Tibial nerve (tissue), 4 donors: ENCODE data around the gene BAZ1A. TPM values are rescaled to one million over a fixed set of nuclear protein-coding genes. Genes with fewer than 3 reads are reported as not detected.

Experiments used
- DNase-seq, 2 donors: peaks; one replicate each; pipeline ENCODE4 v3.0.0-alpha.2; 2019; ENCODE audit warnings: low spot score in 2 of 2
- H3K27ac ChIP-seq, 4 donors: fragments of 200-600 bp; sonication (generic) in 3 of 4; one replicate each; pipeline ENCODE4 v1.5.1; 2017 to 2019; ENCODE audit warnings: mild to moderate bottlenecking in 1 of 4
- H3K27me3 ChIP-seq, 2 donors: fragments of 200-600 bp; sonication (generic) in 1 of 2; one replicate each; pipeline versions ENCODE4 v1.5.1 to v1.6.0; 2017 to 2019
- H3K36me3 ChIP-seq, 3 donors: fragments of 200-600 bp; sonication (generic); one replicate each; pipeline ENCODE4 v1.5.1; 2018 to 2019
- H3K4me1 ChIP-seq, 4 donors: fragments of 200-600 bp; sonication (generic) in 3 of 4; one replicate each; pipeline ENCODE4 v1.5.1; 2017 to 2019
- H3K4me3 ChIP-seq, 4 donors: fragments of 200-600 bp; sonication (generic) in 3 of 4; one replicate each; pipeline ENCODE4 v1.5.1; 2017 to 2019; ENCODE audit warnings: mild to moderate bottlenecking in 1 of 4, moderate library complexity in 1 of 4
- H3K9me3 ChIP-seq, 4 donors: fragments of 200-600 bp; sonication (generic) in 3 of 4; one replicate each; pipeline ENCODE4 v1.5.1; 2017 to 2019
- CTCF ChIP-seq, 5 experiments: fragments of 200-600 bp in 3 of 5; fragments of 450-650 bp in 2 of 5; sonication (generic) in 3 of 5; IDR thresholded peaks; one replicate each; pipeline ENCODE4 v1.5.1; 2016 to 2019; ENCODE audit warnings: antibody characterized with exemption in 5 of 5, mild to moderate bottlenecking in 3 of 5, moderate library complexity in 2 of 5
- EP300 ChIP-seq, 2 donors: sonication (generic); formaldehyde crosslinking; IDR thresholded peaks; one replicate each; pipeline ENCODE4 v1.6.1; 2017; ENCODE audit warnings: antibody characterized with exemption in 2 of 2, mild to moderate bottlenecking in 1 of 2
- POLR2A ChIP-seq, 2 donors: fragments of 450-650 bp; IDR thresholded peaks; one replicate each; pipeline ENCODE4 v1.6.1; 2017; ENCODE audit warnings: antibody characterized with exemption in 2 of 2, mild to moderate bottlenecking in 2 of 2, moderate library complexity in 2 of 2
- WGBS, 2 donors: methylation state at CpG; one replicate each; pipeline ENCODE4 v1.1.5; 2018; 5-methylcytosine and 5-hydroxymethylcytosine counted together
- total RNA-seq, 4 donors: library from RNA; depleted of rRNA; stranded (reverse); fragments of >200 nt; gene quantifications; one replicate each; pipeline ENCODE4 v1.1.0, GENCODE V29; 2016

BAZ1A gene
- total RNA-seq, 4 donors from 2014 or later: 26.0 to 32.6 (median 31.0) TPM

- Histone ChIP-seq H3K27me3 (no peaks in the 10 kb centered on the region), H3K4me1 (no peaks in the 10 kb centered on the region), H3K36me3 (peaks cover 0 to 54% (median 0%) of the 10 kb centered on the region in 3 donors), H3K9me3 (no peaks in the 10 kb centered on the region), H3K27ac (no peak overlapping the region), H3K4me3 (no peak overlapping the region)
- no peak for DNase-seq
- 92 to 95% methylated on average over 1 of the region's 1 CpG for WGBS, 2 donors
- no peak for TF ChIP-seq EP300 (IDR thresholded peaks at IDR 0.05)
- no peak for TF ChIP-seq CTCF (IDR thresholded peaks at IDR 0.05)
- TF ChIP-seq POLR2A (IDR thresholded peaks at IDR 0.05): no peak
These were observed 120.5 kb downstream of the BAZ1A start for GRCh38 chr14:34754687-34755086.

GRCh38 chr14:34750670-34751069 is 124.5 kb downstream of the BAZ1A start:
- no peak for DNase-seq
- Histone ChIP-seq H3K36me3 (peaks cover 0 to 22% (median 0%) of the 10 kb centered on the region in 3 donors), H3K4me1 (no peaks in the 10 kb centered on the region), H3K27me3 (no peaks in the 10 kb centered on the region), H3K27ac (no peak overlapping the region), H3K4me3 (no peak overlapping the region), H3K9me3 (no peaks in the 10 kb centered on the region)
- TF ChIP-seq CTCF (IDR thresholded peaks at IDR 0.05) (no peak), POLR2A (IDR thresholded peaks at IDR 0.05) (no peak), EP300 (IDR thresholded peaks at IDR 0.05) (no peak)

- no peaks in the 10 kb centered on the region for H3K9me3 ChIP-seq
- no peak overlapping the region for H3K4me3 ChIP-seq
- H3K27ac ChIP-seq: no peak overlapping the region
- 93 to 97% methylated on average over 2 of the region's 2 CpGs for WGBS, 2 donors
- H3K36me3 ChIP-seq: peaks cover 0 to 17% (median 0%) of the 10 kb centered on the region in 3 donors
- no peaks in the 10 kb centered on the region for H3K27me3 ChIP-seq
- DNase-seq: no peak
- H3K4me1 ChIP-seq: no peaks in the 10 kb centered on the region
- TF ChIP-seq EP300 (IDR thresholded peaks at IDR 0.05) (no peak), CTCF (IDR thresholded peaks at IDR 0.05) (no peak), POLR2A (IDR thresholded peaks at IDR 0.05) (no peak)
These were observed 124.9 kb downstream of the BAZ1A start for GRCh38 chr14:34750233-34750632.

GRCh38 chr14:34749408-34749807 is 125.8 kb downstream of the BAZ1A start:
- no peaks in the 10 kb centered on the region for H3K9me3 ChIP-seq
- 82 to 87% methylated on average over 6 of the region's 6 CpGs for WGBS, 2 donors
- H3K36me3 ChIP-seq: peaks cover 0 to 17% (median 0%) of the 10 kb centered on the region in 3 donors
- no peaks in the 10 kb centered on the region for H3K4me1 ChIP-seq
- no peaks in the 10 kb centered on the region for H3K27me3 ChIP-seq
- H3K4me3 ChIP-seq: no peak overlapping the region
- no peak for DNase-seq
- no peak overlapping the region for H3K27ac ChIP-seq
- TF ChIP-seq EP300 (IDR thresholded peaks at IDR 0.05) (no peak), CTCF (IDR thresholded peaks at IDR 0.05) (no peak), POLR2A (IDR thresholded peaks at IDR 0.05) (no peak)

- DNase-seq: no peak
- Histone ChIP-seq H3K4me3 (no peak overlapping the region), H3K27me3 (no peaks in the 10 kb centered on the region), H3K9me3 (peaks cover 0 to 7% (median 0%) of the 10 kb centered on the region in 4 donors), H3K4me1 (no peaks in the 10 kb centered on the region), H3K36me3 (no peaks in the 10 kb centered on the region), H3K27ac (no peak overlapping the region)
- WGBS, 2 donors: 84 to 87% methylated on average over 8 of the region's 8 CpGs
- TF ChIP-seq EP300 (IDR thresholded peaks at IDR 0.05) (no peak), POLR2A (IDR thresholded peaks at IDR 0.05) (no peak), CTCF (IDR thresholded peaks at IDR 0.05) (no peak)
These were observed 132.7 kb downstream of the BAZ1A start for GRCh38 chr14:34742270-34743115.
